Coronary artery (tissue), 2 donors: Measurements from ENCODE around the gene APOBEC3A.
"Not testable (repeated sequence)": the region's sequence is repeated elsewhere in the genome, so short reads cannot be mapped to it uniquely, and the experiment has no call there.

ENCODE experiments used
- DNase-seq: peaks from one replicate; pipeline ENCODE4 v3.0.0-alpha.2; 2017; ENCODE audit warnings: low spot score
- H3K27ac ChIP-seq, 2 donors: fragments of 200-600 bp; sonication (generic); one replicate each; pipeline ENCODE4 v1.5.1; 2016 to 2019
- H3K4me3 ChIP-seq: fragments of 200-600 bp; sonication (generic); 2 replicates; pipeline ENCODE4 v1.5.1; 2016; ENCODE audit warnings: mild to moderate bottlenecking, moderate library complexity
- TF ChIP-seq, protein P1 (sequence below): fragments of 200-600 bp; sonication (generic); IDR thresholded peaks from one replicate; pipeline ENCODE4 v1.5.1; 2019; ENCODE audit warnings: antibody characterized with exemption

APOBEC3A gene

DNA sequence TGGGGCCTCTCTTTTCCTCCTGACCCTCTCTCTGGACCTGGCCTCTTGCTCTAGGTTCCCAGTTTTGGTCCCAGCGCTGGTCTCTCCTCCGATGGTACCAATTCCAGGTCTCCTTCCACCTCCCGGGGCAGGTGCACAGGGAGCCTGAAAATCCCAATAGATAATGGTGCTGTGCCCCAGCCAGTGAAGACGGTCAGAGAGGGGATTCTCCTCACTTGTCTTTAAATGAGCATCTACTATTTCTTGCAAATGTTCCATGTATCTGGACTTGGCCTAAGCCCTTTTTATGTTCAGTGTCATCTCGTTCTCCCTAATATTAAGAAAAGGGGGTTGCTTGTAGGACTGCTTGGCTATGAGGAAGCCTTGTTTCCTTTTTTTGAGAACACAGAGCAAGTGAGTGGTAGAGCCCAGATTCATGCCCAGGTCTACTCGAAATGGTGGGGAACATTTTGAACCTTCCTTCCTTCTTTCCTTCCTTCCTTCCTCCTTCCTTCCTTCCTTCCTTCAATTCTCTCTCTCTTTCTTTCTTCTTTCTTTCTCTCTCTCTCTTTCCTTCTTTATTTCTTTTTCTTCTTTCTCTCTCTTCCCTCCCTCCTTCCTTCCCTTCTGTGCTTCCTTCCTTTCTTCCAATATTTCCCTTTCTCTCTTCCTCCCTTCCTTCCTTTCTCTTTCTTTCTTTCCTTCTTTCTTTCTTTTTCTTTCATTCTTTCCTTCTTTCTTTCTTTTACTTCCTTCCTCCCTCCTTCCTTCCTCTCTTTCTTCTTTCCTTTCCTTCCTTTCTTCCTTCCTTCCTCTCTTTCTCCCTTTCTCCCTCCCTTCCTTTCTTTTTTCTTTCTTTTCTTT lies 620 bp downstream of the APOBEC3A start:
- Histone ChIP-seq H3K27ac (no peak overlapping the region), H3K4me3 (no peak overlapping the region)
- no peak for DNase-seq
- TF ChIP-seq, protein P1, sequence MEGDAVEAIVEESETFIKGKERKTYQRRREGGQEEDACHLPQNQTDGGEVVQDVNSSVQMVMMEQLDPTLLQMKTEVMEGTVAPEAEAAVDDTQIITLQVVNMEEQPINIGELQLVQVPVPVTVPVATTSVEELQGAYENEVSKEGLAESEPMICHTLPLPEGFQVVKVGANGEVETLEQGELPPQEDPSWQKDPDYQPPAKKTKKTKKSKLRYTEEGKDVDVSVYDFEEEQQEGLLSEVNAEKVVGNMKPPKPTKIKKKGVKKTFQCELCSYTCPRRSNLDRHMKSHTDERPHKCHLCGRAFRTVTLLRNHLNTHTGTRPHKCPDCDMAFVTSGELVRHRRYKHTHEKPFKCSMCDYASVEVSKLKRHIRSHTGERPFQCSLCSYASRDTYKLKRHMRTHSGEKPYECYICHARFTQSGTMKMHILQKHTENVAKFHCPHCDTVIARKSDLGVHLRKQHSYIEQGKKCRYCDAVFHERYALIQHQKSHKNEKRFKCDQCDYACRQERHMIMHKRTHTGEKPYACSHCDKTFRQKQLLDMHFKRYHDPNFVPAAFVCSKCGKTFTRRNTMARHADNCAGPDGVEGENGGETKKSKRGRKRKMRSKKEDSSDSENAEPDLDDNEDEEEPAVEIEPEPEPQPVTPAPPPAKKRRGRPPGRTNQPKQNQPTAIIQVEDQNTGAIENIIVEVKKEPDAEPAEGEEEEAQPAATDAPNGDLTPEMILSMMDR = no peak

DNA sequence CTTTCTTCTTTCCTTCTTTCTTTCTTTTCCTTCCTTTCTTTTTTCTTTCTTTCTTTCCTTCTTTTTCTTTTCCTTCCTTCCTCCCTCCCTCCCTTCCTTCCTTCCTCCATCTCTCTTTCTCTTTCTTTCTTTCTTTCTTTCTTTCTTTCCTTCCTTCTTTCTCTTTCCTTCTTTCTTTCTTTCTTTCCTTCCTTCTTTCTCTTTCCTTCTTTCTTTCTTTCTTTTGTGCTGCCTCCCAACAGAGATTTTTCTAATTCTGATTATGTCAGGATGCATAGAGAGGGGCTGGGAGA lies 1.2 kb downstream of the APOBEC3A start:
- H3K27ac ChIP-seq, DNase-seq, H3K4me3 ChIP-seq: not testable (repeated sequence)

DNA sequence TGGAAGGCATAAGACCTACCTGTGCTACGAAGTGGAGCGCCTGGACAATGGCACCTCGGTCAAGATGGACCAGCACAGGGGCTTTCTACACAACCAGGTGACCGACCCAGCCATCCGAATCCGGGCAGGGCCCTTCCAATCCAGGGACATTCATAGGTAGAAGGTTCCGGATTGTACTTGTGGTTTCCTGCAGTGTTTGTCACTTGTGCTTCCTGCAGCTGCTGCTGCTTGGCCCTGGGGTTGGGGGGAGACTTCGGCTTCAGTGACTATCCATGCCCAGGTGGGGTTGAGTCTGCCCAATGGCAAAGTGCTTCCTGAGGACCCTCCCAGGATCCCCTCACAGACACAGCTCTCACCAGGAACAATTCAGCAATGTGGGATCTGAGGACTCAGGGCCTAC lies 2.2 kb downstream of the APOBEC3A start:
- no peak overlapping the region for H3K27ac ChIP-seq
- no peak for DNase-seq
- H3K4me3 ChIP-seq = no peak overlapping the region
- TF ChIP-seq, protein P1 = no peak

DNA sequence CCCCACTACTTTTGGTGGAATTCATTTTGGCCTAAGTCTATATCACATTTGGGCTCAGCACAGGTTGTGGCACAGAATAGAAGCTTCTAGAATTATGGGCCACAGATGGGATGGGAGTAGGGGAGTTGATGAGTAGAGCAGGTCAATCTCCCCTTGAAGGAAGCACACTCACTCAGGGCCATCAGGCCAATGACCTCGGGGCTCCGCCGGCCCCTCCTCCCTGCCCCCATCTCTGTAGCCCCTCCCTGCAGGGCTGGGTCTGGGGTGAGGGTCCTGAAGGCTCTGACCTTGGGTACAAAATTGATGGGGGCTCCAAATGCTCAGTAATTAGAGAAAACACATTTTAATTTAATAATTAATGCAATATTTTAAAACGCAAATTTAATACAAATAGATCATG lies 3.3 kb downstream of the APOBEC3A start:
- not testable (repeated sequence) for H3K27ac ChIP-seq, DNase-seq

DNA sequence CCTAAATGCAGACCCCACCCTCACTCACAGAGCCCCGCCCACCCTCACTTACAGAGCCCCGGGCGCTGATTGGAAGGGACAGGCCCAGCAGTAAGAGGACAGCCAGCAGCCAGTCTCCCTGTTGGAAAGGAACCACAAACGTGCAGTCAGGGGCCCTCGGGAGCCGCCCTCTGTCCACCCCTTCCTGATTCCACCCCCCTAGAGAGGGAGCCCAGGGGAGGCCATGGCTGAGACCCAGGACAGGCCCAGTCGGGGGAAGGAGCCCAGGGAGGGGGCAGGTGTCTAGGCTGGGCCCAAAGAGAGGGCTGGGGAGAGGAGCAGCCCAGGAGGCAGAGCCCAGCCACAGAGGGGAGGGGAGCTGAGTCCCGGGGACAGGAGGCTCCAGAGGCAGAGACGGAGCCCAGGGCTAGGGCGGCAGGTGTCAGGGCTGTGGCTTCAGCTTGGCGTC lies 5.9 kb downstream of the APOBEC3A start:
- not testable (repeated sequence) for H3K4me3 ChIP-seq, DNase-seq, H3K27ac ChIP-seq

More for the DNA sequence above, 3.3 kb downstream of the APOBEC3A start:
- H3K4me3 ChIP-seq = not testable (repeated sequence)

DNA sequence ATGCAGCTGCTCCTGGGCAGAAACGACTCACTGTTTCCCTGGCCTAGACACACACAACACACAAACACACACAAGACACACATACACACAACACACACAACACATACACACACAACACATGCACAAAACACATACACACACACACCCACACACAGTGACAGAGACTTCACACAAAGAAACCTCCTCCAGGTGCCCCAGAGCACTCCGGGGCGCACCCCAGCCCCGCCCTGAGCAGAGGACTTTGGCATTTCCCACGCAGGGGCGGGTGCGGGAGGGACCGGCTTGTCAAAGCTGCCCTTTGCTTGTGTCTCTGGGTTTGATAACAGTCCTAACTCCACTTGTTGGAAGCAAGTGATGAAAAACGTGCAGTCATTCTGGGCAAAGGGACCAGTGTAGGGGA lies 6.5 kb downstream of the APOBEC3A start:
- TF ChIP-seq, protein P1 = no peak
- DNase-seq = no peak
- Histone ChIP-seq H3K4me3 (no peak overlapping the region), H3K27ac (no peak overlapping the region)

DNA sequence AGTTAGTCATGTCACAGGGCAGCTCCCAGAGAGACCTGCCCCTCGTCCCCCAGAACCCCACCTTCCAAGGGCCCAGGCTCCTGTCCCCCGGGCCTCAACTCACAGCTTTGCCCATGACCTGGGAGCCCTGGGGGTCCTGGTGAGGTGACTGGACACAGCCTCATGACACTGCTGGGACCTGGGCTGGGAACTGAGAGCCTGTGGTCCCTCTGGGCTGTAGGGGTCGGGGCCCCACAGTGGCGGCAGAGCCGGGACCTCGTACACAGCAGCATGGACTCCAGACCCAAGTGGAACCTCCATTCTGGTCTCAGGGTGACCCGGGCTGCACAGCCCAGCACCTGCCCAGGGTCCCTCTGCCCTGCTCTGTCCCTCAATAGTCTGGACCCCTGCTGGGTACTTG lies 6.9 kb downstream of the APOBEC3A start:
- H3K27ac ChIP-seq = no peak overlapping the region
- DNase-seq = no peak
- TF ChIP-seq, protein P1 = no peak
- H3K4me3 ChIP-seq = no peak overlapping the region

DNA sequence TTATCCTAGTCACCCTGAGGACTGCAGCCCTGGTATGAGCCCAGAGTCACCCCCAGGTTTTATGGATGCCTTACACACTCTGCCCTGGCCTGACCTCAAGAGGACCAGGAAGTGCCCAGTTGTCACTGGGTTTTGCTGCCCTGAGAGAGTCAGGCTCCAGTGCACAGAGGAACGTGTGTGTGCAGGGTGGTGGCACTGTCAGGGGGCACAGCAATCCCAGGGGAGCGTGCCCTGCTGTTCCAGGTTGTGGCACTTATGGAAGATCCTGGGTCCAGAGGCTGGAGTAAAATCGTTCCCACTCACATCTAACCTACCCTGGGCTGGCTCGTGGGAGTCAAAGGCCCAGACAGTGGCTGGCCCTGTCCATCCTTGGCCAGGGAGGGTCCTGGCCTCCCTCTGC lies 7.6 kb downstream of the APOBEC3A start:
- Histone ChIP-seq H3K4me3 (no peak overlapping the region), H3K27ac (no peak overlapping the region)
- DNase-seq = no peak
- TF ChIP-seq, protein P1 = no peak
